ENCODE measurements around the gene P2RY12. TPM values are rescaled to one million over a fixed set of nuclear protein-coding genes. Genes with fewer than 3 reads are reported as not detected.
A peak's percentile ranks its signal among the peaks of the same experiment; 100 is the strongest.

Gene P2RY12
- total and polyA plus RNA-seq, 10 of the 15 experiments (the other 5 are each of a cell fraction or from before 2014, with no cell fraction given), result 0.27 to 1.0 (median 0.66) TPM; not detected in 2

- H3K4me1 ChIP-seq (ENCODE audit: control insufficient read depth, insufficient read depth, low read length), result no peaks in the 10 kb centered on the region
- no peak for TF ChIP-seq ZZZ3 (IDR thresholded peaks at IDR 0.05; ENCODE audit: control insufficient read depth, insufficient read length, low read depth)
- 0 out of 2 replicates have a peak, but pooled peaks have one; percentile 4 for TF ChIP-seq RAD21 (IDR thresholded peaks at IDR 0.05; ENCODE audit: insufficient read depth, low read depth, low read length)
- peak in 2 of 3 experiments; percentile 40 to 47; a peak in 4 of 6 replicates for TF ChIP-seq CTCF (IDR thresholded peaks at IDR 0.05 in 2 of 3, conservative IDR thresholded peaks at IDR 0.05 in 1 of 3; ENCODE audit: control insufficient read depth in 2 of 3, extremely low read depth in 1 of 3, insufficient read depth in 1 of 3, low read depth in 3 of 3, low read length in 3 of 3)
- TF ChIP-seq SMC3 (IDR thresholded peaks at IDR 0.05; ENCODE audit: borderline replicate concordance, low read length), result peak; percentile 29; the same call in 1 of the 2 replicates
- no peak for TF ChIP-seq KAT2A (conservative IDR thresholded peaks at IDR 0.05; ENCODE audit: control insufficient read depth, low read depth, low read length)
- TF ChIP-seq ZNF384 (IDR thresholded peaks at IDR 0.05; ENCODE audit: borderline replicate concordance, low read depth, low read length), result peak; percentile 93
- FAIRE-seq (no peak), DNase-seq (ENCODE audit: low read depth, low spot score) (no peak), ATAC-seq (peak; percentile 73)
- ChIA-PET CTCF (interaction anchor here (0.6 to 3.2 kb wide), 18 partner anchors 9 to 850 kb away, joined by 3 to 20 read pairs (median 4); no protein-coding TSS in a partner anchor), POLR2A (no interaction called here), RAD21 (ENCODE audit: unreplicated experiment) (interaction anchor here (0.6 to 1.1 kb wide), 3 partner anchors 12 to 94 kb away, joined by 3 to 4 read pairs (median 3); no protein-coding TSS in a partner anchor), SMC1A (ENCODE audit: uncharacterized antibody, unreplicated experiment) (interaction anchor here (0.6 to 1.7 kb wide), 7 partner anchors 22 to 100 kb away, joined by 3 to 8 read pairs (median 3); no protein-coding TSS in a partner anchor)
- H4K20me1 ChIP-seq (ENCODE audit: control insufficient read depth, insufficient read depth), result no peaks in the 10 kb centered on the region
- H3K27me3 ChIP-seq (replicated peaks in 1 of 2; ENCODE audit: control insufficient read depth in 2 of 2, insufficient read depth in 2 of 2, low read length in 1 of 2), result peaks cover 0 to 3% of the 10 kb centered on the region in 2 experiments; a peak in 1 of 4 replicates
- H3K79me2 ChIP-seq (ENCODE audit: control insufficient read depth, insufficient read depth, low read length), result no peaks in the 10 kb centered on the region
- H3K4me3 ChIP-seq, result no peak overlapping the region
- H3K9me3 ChIP-seq (replicated peaks; ENCODE audit: control insufficient read depth, insufficient read depth, low read length), result no peaks in the 10 kb centered on the region
- H3K9ac ChIP-seq (ENCODE audit: control insufficient read depth, insufficient read depth, low read length), result no peak overlapping the region
- in situ Hi-C loops (cut with MboI) (no loop called here), intact Hi-C loops (cut with micrococcal nuclease; ENCODE audit: unreplicated experiment) (loop anchor here (1.0 kb wide), 1 partner anchor 100 kb away; no protein-coding TSS in a partner anchor)
- H2AFZ ChIP-seq (ENCODE audit: control insufficient read depth, low read depth, low read length), result no peak overlapping the region
- H3K36me3 ChIP-seq (ENCODE audit: control insufficient read depth in 2 of 2, insufficient read depth in 2 of 2, low read length in 1 of 2), result no peaks in the 10 kb centered on the region
- no peak overlapping the region for H3K27ac ChIP-seq (ENCODE audit: control insufficient read depth, insufficient read depth)
- no peak overlapping the region for H3K4me2 ChIP-seq (ENCODE audit: control insufficient read depth, insufficient read depth)
- no TSS peak for BruUV-seq (replicated peaks)
- 2% methylated on average over 3 of the region's 3 CpGs for WGBS (ENCODE audit: insufficient coverage, insufficient replicate concordance, low lambda C conversion rate, missing lambda C conversion rate)
These were observed 56.9 kb downstream of the P2RY12 start for GRCh38 chr3:151327571-151328198.
